ENCODE measurements around the gene SERINC4.
"Not testable (repeated sequence)": the region's sequence is repeated elsewhere in the genome, so short reads cannot be mapped to it uniquely, and the experiment has no call there.

SERINC4 gene

DNA sequence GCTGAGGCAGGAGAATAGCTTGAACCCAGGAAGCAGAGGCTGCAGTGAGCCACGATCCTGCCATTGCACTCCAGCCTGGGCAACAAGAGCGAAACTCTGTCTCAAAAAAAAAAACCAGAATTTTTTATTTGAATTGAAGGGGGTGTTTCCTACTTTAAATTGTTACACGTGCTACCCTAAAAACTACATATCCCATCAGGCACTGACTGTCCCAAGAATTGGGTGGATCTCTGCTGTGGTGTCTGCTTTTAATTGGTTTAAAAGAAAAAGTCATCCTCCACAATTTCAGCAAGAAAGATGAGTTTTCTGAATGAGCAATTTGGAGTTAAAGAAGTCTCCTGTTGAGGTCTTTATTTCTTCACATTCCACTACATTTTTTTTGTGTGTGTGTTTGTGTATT is 51.6 kb downstream of the SERINC4 start:
- no peak for DNase-seq

DNA sequence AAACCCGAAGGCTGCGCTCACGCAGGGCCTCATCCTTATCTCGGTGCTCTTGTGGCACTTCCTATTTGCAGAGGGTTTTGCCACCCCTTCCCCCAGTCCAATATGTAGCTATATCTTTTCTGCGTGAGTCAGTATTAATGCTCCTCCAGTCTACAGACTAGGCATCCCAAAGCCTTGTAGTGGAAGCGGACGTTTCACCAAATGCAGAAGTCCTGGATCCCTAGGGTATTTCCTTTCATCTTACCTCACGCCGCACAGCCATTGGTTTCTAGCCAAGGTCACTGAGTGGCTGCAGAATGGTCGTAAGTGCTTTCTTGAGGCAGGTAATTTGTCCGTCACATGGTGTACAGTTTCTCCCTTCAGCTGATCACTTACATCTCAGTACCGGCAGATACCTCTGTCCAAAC is 53.1 kb downstream of the SERINC4 start:
- not testable (repeated sequence) for DNase-seq

DNA sequence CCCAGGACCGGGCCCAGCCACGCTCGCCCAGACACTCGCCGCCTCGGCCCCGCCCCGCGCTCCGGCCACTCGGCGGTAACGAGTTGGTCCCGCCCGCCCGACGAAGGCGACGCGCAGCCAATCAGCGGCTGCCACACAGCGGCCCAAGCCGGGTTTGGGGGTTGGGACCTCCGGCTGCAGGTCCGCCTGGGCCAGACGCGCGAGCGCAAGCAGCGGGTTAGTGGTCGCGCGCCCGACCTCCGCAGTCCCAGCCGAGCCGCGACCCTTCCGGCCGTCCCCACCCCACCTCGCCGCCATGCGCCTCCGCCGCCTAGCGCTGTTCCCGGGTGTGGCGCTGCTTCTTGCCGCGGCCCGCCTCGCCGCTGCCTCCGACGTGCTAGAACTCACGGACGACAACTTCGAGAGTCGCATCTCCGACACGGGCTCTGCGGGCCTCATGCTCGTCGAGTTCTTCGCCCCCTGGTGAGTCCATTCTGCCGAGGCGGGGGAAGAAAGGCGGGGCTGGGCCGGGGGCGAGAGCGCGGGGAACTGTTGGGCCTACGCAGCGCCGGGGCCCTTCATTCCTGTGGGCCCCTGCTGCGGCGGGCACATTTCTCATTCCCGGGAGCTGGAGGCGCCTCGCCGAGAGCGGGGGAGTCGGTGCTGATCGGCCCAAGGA is 53.6 kb downstream of the SERINC4 start, which contains the start of gene PDIA3:
PDIA3 (plus strand) TSS at position 194 of the 658 bp plus-strand sequence; CDS start at position 296, 102 bp downstream.
- peak; percentile 76 for DNase-seq

Data from T-helper 9 cell (primary cell).